GM04504 (cell line): Measurements from ENCODE around the gene FSTL4.

ENCODE experiments used
- DNase-seq: peaks from one replicate; pipeline ENCODE4 v3.0.0-alpha.2; 2012; ENCODE audit warnings: low read depth

The FSTL4 gene

DNA sequence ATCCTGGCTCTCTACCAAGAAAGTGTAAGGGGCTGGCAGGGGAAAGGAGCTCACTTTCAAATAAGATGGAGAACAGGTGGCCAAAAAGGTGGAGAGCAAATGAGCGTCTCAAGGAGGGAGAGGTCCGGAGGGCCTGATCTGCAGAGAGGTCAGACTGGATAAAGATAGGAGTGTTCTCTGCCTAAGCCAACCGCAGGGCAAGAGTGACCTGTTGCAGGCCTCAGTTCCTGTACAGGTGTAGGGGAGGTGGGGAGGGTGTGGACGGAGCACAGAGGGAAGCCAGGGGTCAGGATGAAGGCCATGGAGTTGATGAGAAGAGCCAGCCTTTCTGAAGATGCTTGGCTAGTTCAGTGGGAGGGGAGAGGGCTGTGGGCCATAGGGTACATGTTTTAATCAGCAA lies 320.8 kb downstream of the FSTL4 start:
- no peak for DNase-seq

GRCh38 chr5:133290669-133291240 lies 321.6 kb downstream of the FSTL4 start:
- DNase-seq: no peak

GRCh38 chr5:133289686-133290367 lies 322.5 kb downstream of the FSTL4 start:
- no peak for DNase-seq

- DNase-seq: peak; percentile 8
Measured at GRCh38 chr5:133287500-133287899, 324.8 kb downstream of the FSTL4 start.

DNA sequence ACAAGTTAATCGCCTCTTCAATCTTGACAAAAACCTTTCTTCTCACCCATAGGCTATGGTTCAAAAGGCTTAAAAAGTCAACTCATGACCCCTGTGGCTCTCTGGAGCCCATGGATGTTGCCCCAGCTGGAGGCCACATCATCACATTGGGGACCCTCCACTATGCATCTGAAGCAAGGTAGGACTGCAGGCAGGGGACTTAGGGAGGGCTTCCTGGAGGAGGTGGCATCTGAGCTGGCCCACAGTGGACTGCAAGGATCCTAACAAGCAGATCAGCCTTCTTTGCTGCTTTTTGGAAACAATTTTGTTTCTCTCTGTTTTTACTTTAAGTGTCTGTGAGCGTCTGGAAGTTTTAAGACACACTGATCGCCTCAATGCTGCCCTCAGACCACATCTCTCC lies 325.9 kb downstream of the FSTL4 start:
- DNase-seq: no peak

GRCh38 chr5:133285583-133286021 lies 326.7 kb downstream of the FSTL4 start:
- peak; percentile 3 for DNase-seq

DNA sequence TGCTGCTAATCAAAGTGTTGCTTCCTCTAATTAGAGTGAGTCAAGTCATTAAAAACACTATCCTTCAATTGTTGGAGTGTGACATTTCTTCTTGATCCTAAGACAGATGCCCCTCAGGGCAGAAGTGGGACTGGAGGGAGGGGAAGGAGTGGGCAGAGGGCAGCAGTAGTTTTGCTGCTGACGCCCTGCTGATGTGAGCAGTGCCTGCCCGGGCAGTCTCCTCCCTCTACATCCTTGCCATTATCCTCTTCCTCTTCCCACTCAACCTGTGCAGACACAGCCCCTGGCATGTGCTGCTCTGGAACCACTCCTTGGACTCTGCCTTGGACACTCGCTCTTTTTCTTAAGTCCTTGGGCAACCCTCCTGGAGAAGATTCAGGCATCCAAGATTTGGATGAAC lies 328.0 kb downstream of the FSTL4 start:
- no peak for DNase-seq

GRCh38 chr5:133278317-133278716 lies 334.0 kb downstream of the FSTL4 start:
- DNase-seq: no peak

GRCh38 chr5:133277744-133278143 lies 334.6 kb downstream of the FSTL4 start:
- DNase-seq: no peak

DNA sequence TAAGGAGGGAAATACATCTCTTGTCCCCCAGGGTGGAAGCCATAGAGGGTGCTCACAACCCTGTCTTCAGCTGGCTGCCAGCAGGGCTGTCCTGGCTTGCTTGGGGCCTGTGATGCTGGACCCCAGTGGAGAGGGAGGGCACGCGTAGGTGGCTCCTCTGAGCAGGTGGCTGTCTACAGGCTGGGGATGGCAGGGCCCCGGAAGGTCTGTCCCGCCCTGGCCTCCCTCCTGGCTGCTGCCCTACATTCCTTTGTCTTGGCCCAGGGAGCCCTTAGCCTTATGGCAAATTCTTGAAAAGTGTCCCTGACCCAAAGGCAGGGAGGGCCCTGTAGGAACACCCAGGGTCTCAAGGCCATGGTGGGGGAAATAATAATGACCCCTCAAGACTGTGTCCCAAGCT lies 336.2 kb downstream of the FSTL4 start:
- no peak for DNase-seq

- DNase-seq: no peak
Measured at GRCh38 chr5:133275631-133276030, 336.7 kb downstream of the FSTL4 start.

GRCh38 chr5:133274597-133274935 lies 337.8 kb downstream of the FSTL4 start:
- DNase-seq: no peak

DNA sequence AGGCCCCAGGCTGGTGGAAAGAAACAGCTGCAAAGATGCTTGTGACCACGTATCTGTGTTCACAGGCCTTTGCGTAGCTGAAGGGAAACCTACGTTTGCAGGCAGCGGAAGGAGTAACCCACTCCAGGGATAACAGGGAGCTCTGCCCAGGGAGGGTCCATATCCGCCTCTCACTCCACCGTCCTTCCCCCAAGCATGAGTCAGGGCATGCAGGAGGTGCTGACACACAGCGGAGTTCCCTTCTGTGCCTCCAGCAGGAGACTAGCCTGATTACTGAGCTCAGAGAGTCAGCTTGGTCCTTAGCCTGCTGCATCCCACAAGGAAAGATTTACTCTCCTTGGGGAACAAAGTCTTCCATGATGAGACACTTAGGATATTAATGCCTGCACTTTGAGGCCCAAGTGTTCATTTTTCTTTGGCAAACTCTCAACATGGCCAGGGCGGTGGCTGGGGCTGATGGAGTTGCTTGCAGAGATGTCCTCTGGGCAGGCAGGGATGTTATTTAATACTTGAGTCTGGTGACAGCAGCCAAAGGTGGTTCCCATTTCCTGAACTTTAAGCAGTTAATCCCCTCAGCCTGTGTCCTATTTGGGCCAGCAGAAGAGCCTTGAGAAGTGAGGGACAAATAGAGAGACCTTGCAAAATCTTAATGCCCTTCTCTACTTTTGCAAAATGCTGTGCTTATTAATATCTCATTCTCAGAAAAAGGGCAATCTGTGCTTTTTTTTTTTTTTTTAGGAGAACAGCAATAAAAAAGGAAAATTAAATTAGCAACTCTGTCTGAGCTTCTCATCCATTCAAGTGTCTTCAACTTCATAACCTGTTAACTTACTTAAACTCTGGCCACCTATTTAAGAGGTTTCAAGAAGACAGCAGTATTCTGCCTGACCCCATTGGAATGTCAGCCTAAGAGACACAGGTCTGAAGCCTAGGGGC lies 338.4 kb downstream of the FSTL4 start:
- peak; percentile 14 for DNase-seq

DNA sequence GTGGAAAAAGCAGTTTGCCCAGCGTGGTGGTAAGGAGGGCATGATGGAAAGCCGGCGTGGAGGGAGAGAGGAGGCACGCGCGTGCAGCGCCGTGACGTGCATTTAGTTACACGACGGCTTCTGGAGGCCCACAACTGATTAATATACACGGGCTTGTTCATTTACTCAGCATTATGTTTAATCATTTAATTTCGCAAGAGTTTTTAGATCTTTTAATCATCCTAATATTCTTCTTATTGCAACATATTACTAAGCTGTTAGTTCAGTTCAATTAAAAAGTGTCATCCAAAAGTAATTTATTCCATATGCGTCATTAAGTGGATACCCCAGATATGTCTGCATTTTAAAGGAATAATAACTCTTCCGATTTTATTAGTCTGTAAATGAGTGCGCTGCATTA lies 340.0 kb downstream of the FSTL4 start:
- no peak for DNase-seq

GRCh38 chr5:133271606-133272005 lies 340.7 kb downstream of the FSTL4 start:
- DNase-seq: no peak

DNA sequence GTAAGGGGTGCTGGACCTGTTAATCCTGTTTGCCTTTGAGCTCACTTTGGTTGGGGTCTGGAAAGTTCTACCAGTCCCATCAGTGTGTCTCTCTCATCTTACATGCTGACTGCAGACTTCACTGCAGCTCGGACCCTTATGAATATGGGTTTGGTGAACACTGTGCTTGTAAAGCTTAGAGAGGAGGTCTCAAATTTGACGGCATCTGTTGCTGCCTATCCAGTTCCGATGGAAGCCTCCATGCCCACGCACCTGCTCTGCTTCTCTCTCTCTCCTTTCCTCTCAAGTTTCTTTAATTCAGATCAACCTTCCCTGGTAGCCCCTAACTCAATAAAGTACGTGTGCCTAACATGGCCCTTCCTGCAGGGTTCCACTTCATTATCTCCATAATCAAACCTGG lies 342.6 kb downstream of the FSTL4 start:
- DNase-seq: no peak

DNA sequence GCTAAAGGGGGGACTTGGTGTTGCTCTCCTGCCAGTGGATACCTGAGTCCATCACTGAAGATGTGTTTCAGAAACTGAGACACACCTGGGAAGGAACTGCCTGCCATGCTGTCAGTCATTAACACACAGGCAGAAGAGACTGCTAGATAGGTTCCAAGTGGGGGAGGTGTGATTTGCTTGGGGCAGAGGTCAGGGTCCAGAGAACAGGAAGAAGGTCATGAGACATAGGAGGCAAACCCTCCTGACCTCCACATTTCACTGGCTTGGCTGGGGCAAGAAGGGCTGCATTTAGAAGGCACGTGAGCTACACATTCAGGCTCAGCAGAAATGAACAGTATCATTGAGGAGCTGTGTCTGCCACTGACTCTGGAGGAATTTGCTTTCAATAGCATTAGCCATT lies 344.7 kb downstream of the FSTL4 start:
- no peak for DNase-seq

DNA sequence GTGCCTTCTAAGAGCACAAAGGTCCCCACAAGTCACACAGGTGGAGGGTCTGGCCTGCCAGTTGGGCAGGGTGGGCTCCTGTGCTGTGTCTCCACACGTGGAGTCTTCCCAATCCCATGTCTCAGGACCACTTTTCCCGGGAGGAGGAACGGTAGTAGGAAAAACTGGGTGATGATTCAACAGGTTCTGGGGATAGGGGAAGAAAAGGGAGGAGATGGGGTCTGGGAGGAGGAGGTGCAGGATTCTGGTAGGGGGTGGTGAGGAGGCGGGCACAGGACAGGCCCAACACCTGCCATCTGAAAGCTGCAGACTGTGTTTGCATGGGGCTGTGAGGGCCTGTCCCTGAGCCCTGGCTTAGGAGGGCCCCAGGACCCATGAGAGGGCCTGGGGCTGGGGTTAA lies 345.4 kb downstream of the FSTL4 start:
- DNase-seq: no peak

DNA sequence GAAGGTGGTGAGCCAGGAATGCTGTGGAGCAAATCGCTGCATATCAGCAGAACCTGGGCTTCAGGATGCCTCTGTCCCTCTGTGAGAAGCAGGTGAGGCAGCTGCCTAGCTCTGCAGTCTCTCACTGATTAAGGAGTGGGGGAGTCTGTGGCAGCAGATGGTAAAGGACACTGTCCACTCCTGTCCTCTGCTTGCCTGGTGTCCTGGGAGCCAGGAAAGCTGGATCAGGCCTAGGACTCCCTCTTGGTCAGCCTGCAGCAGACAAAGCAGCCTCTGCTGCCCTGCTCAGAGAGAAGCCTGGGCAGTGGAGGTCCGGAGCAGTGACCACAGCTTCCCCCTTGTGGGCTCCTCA lies 345.8 kb downstream of the FSTL4 start:
- DNase-seq: no peak

- no peak for DNase-seq
Measured at GRCh38 chr5:133265720-133266526, 346.4 kb downstream of the FSTL4 start.

DNA sequence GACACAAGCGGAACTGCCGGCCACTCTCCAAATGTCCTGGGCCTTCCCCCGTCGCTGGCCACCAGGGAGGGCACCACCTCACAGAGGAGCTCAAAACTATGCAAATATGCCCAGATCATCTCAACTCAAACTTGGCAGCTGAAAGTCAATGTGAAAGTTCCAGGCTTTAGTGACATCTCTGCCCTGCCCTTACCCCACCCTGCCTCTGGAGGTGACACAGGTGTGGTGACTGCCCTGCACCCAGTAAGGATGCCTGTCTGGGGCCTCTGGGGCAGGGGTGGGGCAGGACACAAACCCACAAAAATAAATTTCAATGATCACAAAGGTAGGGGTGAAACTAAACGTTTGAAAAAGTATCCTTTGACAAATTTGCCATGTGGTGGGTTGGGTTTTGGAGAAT lies 347.1 kb downstream of the FSTL4 start:
- DNase-seq: no peak

- no peak for DNase-seq
Measured at GRCh38 chr5:133262690-133263089, 349.7 kb downstream of the FSTL4 start.
